ENCODE measurements around the gene AIF1.
A peak's percentile ranks its signal among the peaks of the same experiment; 100 is the strongest.
"Not testable (repeated sequence)": the region's sequence is repeated elsewhere in the genome, so short reads cannot be mapped to it uniquely, and the experiment has no call there.

Gene AIF1

GRCh38 chr6:31580807-31581433 lies 34.1 kb upstream of the AIF1 start:
- DNase-seq: peak; percentile 91

GRCh38 chr6:31581434-31582229 lies 33.4 kb upstream of the AIF1 start:
- DNase-seq: no peak

- peak; percentile 84 for DNase-seq
These were observed 32.8 kb upstream of the AIF1 start, which contains the start of gene LTB for GRCh38 chr6:31582230-31582643. TSS of gene LTB (minus strand) at chr6:31582424. CDS start at chr6:31582417, 7 bp downstream.

- peak; percentile 73 for DNase-seq
These were observed 29.5 kb upstream of the AIF1 start for GRCh38 chr6:31585491-31585890.

- no peak for DNase-seq
These were observed 29.0 kb upstream of the AIF1 start, which contains the start of gene LST1 for GRCh38 chr6:31586008-31586407. TSS of gene LST1 (plus strand) at chr6:31586277. CDS start at chr6:31587300, 1,023 bp downstream.

GRCh38 chr6:31586599-31587281 lies 28.3 kb upstream of the AIF1 start:
- DNase-seq: peak; percentile 56

DNA sequence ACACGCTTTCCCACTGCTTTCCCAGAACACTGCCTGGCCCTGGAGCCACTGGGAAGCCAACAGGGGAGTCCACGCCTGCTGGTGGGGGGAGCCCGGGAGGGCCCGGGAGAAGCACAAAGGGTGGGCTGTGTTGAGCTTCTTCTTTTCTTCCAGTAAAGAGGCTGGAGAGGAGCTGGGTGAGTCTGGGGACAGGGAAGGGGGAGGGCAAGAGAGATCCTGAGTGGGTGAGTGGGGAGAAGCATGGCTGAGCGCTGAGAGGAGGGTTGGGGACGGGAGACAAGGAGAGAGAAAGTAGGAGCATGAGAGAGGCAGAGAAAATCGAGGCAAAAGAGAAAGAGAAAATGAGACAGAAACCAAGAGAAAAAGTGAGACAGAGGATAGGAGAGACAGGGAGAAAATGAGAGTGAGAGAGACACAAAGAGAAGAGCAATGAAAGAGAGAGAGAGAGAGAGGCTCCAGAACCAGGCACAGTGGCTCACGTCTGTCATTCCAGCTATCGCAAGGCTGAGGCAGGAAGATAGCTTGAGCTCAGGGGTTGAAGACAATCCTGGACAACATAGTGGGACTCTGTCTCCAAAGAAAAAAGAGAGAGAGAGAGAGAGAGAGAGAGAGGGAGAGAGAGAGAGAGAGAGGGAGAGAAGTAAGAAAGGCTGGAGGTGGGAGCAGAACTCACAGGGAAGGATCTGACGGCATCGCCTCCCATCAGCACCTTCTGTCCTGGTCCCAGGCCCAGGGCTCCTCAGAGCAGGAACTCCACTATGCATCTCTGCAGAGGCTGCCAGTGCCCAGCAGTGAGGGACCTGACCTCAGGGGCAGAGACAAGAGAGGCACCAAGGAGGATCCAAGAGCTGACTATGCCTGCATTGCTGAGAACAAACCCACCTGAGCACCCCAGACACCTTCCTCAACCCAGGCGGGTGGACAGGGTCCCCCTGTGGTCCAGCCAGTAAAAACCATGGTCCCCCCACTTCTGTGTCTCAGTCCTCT lies 26.9 kb upstream of the AIF1 start:
- DNase-seq: no peak

GRCh38 chr6:31588871-31589650 lies 26.0 kb upstream of the AIF1 start:
- no peak for DNase-seq

DNA sequence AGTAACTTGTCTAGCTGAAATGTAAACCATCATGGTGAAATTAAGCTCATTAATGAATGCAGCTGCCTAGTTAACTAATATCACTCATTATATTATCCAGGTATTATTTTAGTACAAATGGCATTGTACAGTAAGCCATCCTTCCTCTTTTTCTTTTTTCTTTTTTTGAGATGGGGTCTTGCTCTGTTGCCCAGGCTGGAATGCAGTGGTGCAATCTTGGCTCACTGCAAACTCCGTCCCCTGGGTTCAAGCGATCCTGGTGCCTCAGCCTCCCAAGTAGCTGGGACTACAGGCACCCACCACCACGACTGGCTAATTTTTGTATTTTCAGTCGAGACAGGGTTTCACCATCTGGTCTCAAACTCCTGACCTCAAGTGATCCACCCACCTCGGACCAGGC lies 24.3 kb upstream of the AIF1 start:
- not testable (repeated sequence) for DNase-seq

- no peak for DNase-seq
These were observed 22.6 kb upstream of the AIF1 start for GRCh38 chr6:31592396-31592771.

GRCh38 chr6:31597006-31597405 lies 18.0 kb upstream of the AIF1 start:
- peak; percentile 84 for DNase-seq

- no peak for DNase-seq
These were observed 7.7 kb upstream of the AIF1 start for GRCh38 chr6:31607317-31607716.

- DNase-seq: no peak
These were observed 5.3 kb upstream of the AIF1 start for GRCh38 chr6:31609519-31610406.

- no peak for DNase-seq
These were observed 4.1 kb upstream of the AIF1 start for GRCh38 chr6:31610968-31611367.

- DNase-seq: no peak
These were observed 887 bp upstream of the AIF1 start for GRCh38 chr6:31614075-31614619.

GRCh38 chr6:31615748-31616147 lies 714 bp downstream of the AIF1 start:
- DNase-seq: peak; percentile 25

- DNase-seq: no peak
These were observed 2.0 kb downstream of the AIF1 start for GRCh38 chr6:31617010-31617409.

DNA sequence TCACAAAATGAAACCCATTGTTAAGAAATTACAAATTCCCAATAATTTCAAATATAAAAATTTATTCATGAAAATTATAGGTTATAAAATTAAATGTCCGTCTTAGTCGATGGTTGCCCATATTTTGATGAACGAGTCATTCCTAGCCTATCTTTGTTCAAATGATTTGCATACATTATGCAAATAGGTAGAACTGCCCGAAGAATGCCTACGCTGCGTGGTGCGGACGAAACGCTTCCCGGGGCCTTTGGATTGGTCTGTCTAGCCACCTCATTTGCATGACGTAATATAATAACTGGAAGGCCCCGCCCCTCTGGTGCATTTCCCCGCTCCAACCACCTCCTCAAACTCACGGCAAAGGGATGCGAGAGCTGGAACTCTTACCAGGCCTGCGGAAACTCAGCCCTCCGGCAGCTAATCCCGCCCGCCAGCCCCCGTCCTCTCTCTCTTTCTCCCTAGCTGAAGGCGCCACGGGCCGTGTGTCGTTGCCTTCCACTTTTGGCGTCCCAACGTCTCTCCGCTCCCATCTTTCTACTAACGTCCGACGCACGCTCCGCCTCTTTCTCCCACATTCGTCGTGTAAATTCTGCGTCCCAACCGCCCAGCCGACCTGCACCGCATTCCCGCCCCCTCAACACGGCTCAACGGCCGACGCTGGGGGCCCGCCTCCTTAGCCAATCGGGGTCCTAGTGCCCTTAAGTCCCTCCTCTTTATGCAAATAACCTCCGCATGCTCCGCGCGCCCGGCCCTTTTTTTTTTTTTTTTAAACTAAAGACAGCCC lies 5.0 kb downstream of the AIF1 start:
- DNase-seq: peak; percentile 98

DNA sequence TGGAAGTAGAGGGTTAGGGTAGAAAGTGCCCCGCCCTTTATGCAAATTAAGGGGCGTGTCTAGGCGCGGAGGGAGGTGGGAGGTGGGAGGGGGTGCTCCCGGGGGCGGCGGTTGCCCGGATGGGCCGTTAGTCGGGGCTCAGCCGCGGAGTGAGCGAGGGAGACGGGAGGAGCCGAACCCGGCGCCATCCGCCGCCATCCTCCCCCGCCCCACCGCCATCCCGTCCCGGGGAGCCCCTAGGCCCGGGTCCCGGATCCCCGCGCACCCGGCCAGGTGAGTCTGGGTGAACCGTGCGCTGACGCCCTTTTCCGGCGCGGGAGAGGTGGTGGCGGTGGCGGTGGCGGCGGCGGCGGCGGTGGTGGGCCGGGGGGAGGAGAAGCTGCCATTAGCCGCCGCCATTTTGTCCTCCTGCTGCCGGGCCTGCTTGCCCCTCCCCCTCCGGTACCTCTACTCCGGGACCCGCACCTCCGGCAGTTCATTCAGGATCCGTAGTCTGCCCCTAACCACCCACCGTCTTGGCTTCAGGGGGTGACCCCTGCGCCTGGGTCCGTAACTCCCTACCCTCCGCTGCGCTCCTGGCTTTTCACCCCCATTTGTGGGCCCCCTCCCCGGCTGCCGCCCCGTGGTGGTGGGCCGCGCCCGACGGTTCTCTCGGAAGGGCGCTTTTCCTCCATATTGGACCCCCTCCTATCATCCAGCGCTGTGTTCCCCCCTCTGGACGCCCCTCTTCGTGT lies 5.7 kb downstream of the AIF1 start, which contains the start of gene PRRC2A:
TSS of gene PRRC2A (plus strand) at position 130 of the 734 bp plus-strand sequence. CDS start 2,075 bp downstream, outside the sequence.
- DNase-seq: no peak
